K562 (cell line): ENCODE results near the gene PACRG. TPM values are rescaled to one million over a fixed set of nuclear protein-coding genes. Genes with fewer than 3 reads are reported as not detected.

Source experiments
- ATAC-seq: fragments of 200-7000 bp; cut with Tn5 transposase; 3 replicates; pipeline ENCODE4 v1.9.1; 2020; ENCODE audit warnings: moderate library complexity
- BruUV-seq: library from RNA; stranded (reverse); fragments of 400-500 nt; replicated peaks from 2 replicates; lab custom pipeline; 2021; lab: Mats Ljungman, UMichigan
- CTCF ChIA-PET: fragments of 300-600 bp; formaldehyde crosslinking; extraction: SDS; loops from one replicate; lab custom pipeline; 2021; ENCODE audit warnings: low intra/inter-chr PET ratio; lab: Yijun Ruan, JAX
- POLR2A ChIA-PET: fragments of 300-600, 350-650 bp; sonication (Branson Sonifier 250); formaldehyde crosslinking; extraction: SDS; loops from one replicate; lab custom pipeline; 2021; ENCODE audit warnings: antibody characterized with exemption, inconsistent platforms; lab: Yijun Ruan, JAX
- DNase-seq, 4 experiments: peaks; one replicate each; pipeline versions ENCODE4 v3.0.0 to v3.0.0-alpha.2; 2011 to 2018; ENCODE audit warnings: low spot score in 3 of 4, mixed read lengths in 3 of 4; ENCODE audit errors: extremely low read depth in 1 of 4
- FAIRE-seq: peaks from 2 replicates; lab custom pipeline; 2011; peaks lifted over from hg19 to GRCh38; lab: Jason Lieb, UNC
- H2AFZ ChIP-seq: 2 replicates; pipeline ENCODE4 v1.6.0; 2011; ENCODE audit warnings: low read depth, low read length, control low read depth, inconsistent platforms
- H3K27ac ChIP-seq: fragments of 200-600 bp; 3 replicates; pipeline ENCODE4 v1.8.0; 2011; ENCODE audit warnings: low read depth, mild to moderate bottlenecking, control low read depth, inconsistent platforms, low read length, moderate library complexity, mixed read lengths; ENCODE audit errors: extremely low read depth
- H3K27me3 ChIP-seq, 2 experiments: fragments of 300-600 bp in 1 of 2; 2 replicates in 1 of 2; 3 replicates in 1 of 2; pipeline versions ENCODE4 v1.6.0 to v1.8.0; 2011; ENCODE audit warnings: inconsistent platforms in 2 of 2, low read length in 2 of 2, mild to moderate bottlenecking in 1 of 2, mixed read lengths in 1 of 2, moderate library complexity in 1 of 2; ENCODE audit not compliant: control insufficient read depth in 2 of 2, insufficient read depth in 2 of 2
- H3K36me3 ChIP-seq: fragments of 300-600 bp; 3 replicates; pipeline ENCODE4 v1.8.0; 2011; ENCODE audit warnings: mild to moderate bottlenecking, low read length, inconsistent platforms; ENCODE audit not compliant: control insufficient read depth, insufficient read depth
- H3K4me1 ChIP-seq, 2 experiments: fragments of 200-600 bp in 1 of 2; replicated peaks in 1 of 2; 2 replicates in 1 of 2; 3 replicates in 1 of 2; pipeline versions ENCODE4 v1.5.1 to v1.8.0; 2011; ENCODE audit warnings: inconsistent platforms in 2 of 2, low read length in 2 of 2, mild to moderate bottlenecking in 1 of 2, mixed read lengths in 1 of 2, moderate library complexity in 1 of 2; ENCODE audit not compliant: control insufficient read depth in 2 of 2, insufficient read depth in 2 of 2
- H3K4me2 ChIP-seq: 2 replicates; pipeline ENCODE4 v1.6.1; 2011; ENCODE audit warnings: low read length, control low read depth, inconsistent platforms, mixed read lengths; ENCODE audit not compliant: insufficient read depth
- H3K4me3 ChIP-seq: fragments of 200-600 bp; sonication (generic), shearing (Covaris generic); 2 replicates; pipeline ENCODE4 v1.5.1; 2016; ENCODE audit warnings: control low read depth, inconsistent platforms
- H3K79me2 ChIP-seq: fragments of 200-600 bp; 3 replicates; pipeline ENCODE4 v1.8.0; 2011; ENCODE audit warnings: low read length, inconsistent platforms; ENCODE audit not compliant: control insufficient read depth, insufficient read depth
- H3K9ac ChIP-seq, 2 experiments: 2 replicates each; pipeline versions ENCODE4 v1.6.0 to v1.6.1; 2011; ENCODE audit warnings: low read depth in 2 of 2, low read length in 2 of 2, control low read depth in 1 of 2, inconsistent platforms in 1 of 2, mild to moderate bottlenecking in 1 of 2, mixed read lengths in 1 of 2; ENCODE audit not compliant: insufficient read depth in 1 of 2
- H3K9me1 ChIP-seq: one replicate; pipeline ENCODE4 v1.6.0; 2011; ENCODE audit warnings: inconsistent platforms, mild to moderate bottlenecking, low read length, moderate library complexity; ENCODE audit not compliant: control insufficient read depth, insufficient read depth
- H3K9me3 ChIP-seq: replicated peaks from 2 replicates; pipeline ENCODE4 v1.5.1; 2011; ENCODE audit warnings: low read depth, low read length, inconsistent platforms; ENCODE audit not compliant: control insufficient read depth, insufficient read depth
- H4K20me1 ChIP-seq: replicated peaks from 2 replicates; pipeline ENCODE4 v1.6.1; 2011; ENCODE audit warnings: low read length, inconsistent platforms, mixed read lengths; ENCODE audit not compliant: control insufficient read depth, insufficient read depth
- ATF4 ChIP-seq: fragments of 450-650 bp; formaldehyde crosslinking; IDR thresholded peaks from 2 replicates; pipeline ENCODE4 v1.4.0; 2022; ENCODE audit warnings: mild to moderate bottlenecking, moderate library complexity
- ATF7 ChIP-seq: fragments of 450-650 bp; IDR thresholded peaks from 2 replicates; pipeline ENCODE4 v1.7.1; 2014; ENCODE audit warnings: mild to moderate bottlenecking, moderate library complexity
- CCAR2 ChIP-seq: fragments of 200-400 bp; formaldehyde crosslinking; IDR thresholded peaks from 2 replicates; pipeline ENCODE4 v1.6.1; 2017; ENCODE audit warnings: mild to moderate bottlenecking, low read depth, low read length
- CSDE1 ChIP-seq, 2 experiments: fragments of 450-650 bp; IDR thresholded peaks; 2 replicates each; pipeline ENCODE4 v1.6.1; 2016; ENCODE audit warnings: mild to moderate bottlenecking in 1 of 2
- GATAD2B ChIP-seq: fragments of 450-650 bp; IDR thresholded peaks from 2 replicates; pipeline ENCODE4 v1.6.1; 2017; ENCODE audit warnings: mild to moderate bottlenecking, borderline replicate concordance
- HNRNPL ChIP-seq: fragments of 200-400 bp; formaldehyde crosslinking; IDR thresholded peaks from 2 replicates; pipeline ENCODE4 v1.6.1; 2017; ENCODE audit warnings: low read depth, mild to moderate bottlenecking, low read length
- PPARD ChIP-seq: fragments of 250-450 bp; sonication (Bioruptor Pico); IDR thresholded peaks from 2 replicates; pipeline ENCODE4 v1.8.0; 2022; ENCODE audit warnings: inconsistent platforms, mild to moderate bottlenecking, moderate library complexity
- SETDB1 ChIP-seq: IDR thresholded peaks from one replicate; pipeline ENCODE4 v1.6.1; 2012; ENCODE audit warnings: low read length, control low read depth, inconsistent platforms
- SFPQ ChIP-seq: fragments of 200-400 bp; formaldehyde crosslinking; IDR thresholded peaks from 2 replicates; pipeline ENCODE4 v1.6.1; 2017; ENCODE audit warnings: mild to moderate bottlenecking, low read depth, low read length, moderate library complexity
- TAF9B ChIP-seq: fragments of 450-650 bp; IDR thresholded peaks from 2 replicates; pipeline ENCODE4 v1.6.1; 2018; ENCODE audit warnings: mild to moderate bottlenecking; ENCODE audit not compliant: partially characterized antibody
- ZBTB5 ChIP-seq: fragments of 450-650 bp; IDR thresholded peaks from 2 replicates; pipeline ENCODE4 v1.6.1; 2017; ENCODE audit warnings: antibody characterized with exemption
- ZNF165 ChIP-seq: fragments of 250-450 bp; sonication (Bioruptor Pico); IDR thresholded peaks from 2 replicates; pipeline ENCODE4 v1.4.0; 2020; ENCODE audit warnings: borderline replicate concordance
- ZNF263 ChIP-seq: sonication (generic); formaldehyde crosslinking; IDR thresholded peaks from 2 replicates; pipeline ENCODE4 v1.8.0; 2022; ENCODE audit warnings: mild to moderate bottlenecking, missing genetic modification reagents, borderline replicate concordance
- ZNF449 ChIP-seq: fragments of 250-450 bp; sonication (Bioruptor Pico); IDR thresholded peaks from 2 replicates; pipeline ENCODE4 v1.8.0; 2022; ENCODE audit warnings: moderate library complexity, mild to moderate bottlenecking, inconsistent platforms
- WGBS: fragments of 100-300 bp; shearing (Covaris generic); methylation state at CpG from one replicate; pipeline ENCODE4 v1.1.6; 2016; ENCODE audit warnings: low coverage, mixed read lengths; ENCODE audit not compliant: insufficient coverage; ENCODE audit errors: missing lambda C conversion rate; 5-methylcytosine and 5-hydroxymethylcytosine counted together
- in situ Hi-C: fragments of 300-500 bp; cut with MboI; formaldehyde crosslinking; loops from 4 replicates; pipeline ENCODE4 v1.15.0; 2018; ENCODE audit warnings: inconsistent platforms, mixed read lengths
- intact Hi-C: fragments of 100-400 bp; cut with micrococcal nuclease; formaldehyde crosslinking; loops from 2 replicates; pipeline ENCODE4 v1.14.2; 2022
- polyA plus RNA-seq, 8 experiments: library from polyadenylated mRNA; depleted of rRNA in 4 of 8; stranded (reverse) in 5 of 8; unstranded in 3 of 8; fragments of >200 nt; fragmentation: Nextera tagmentation in 2 of 8; fragmentation: Illumina TruSeq in 1 of 8; extraction: Ambion mirVana in 2 of 8; extraction: Trizol in 1 of 8; gene quantifications; 2 replicates each; pipeline versions ENCODE4 v1.2.1 to v1.2.3, GENCODE V29; 2011 to 2014; ENCODE audit warnings: inconsistent platforms in 1 of 8, missing spikeins in 1 of 8
- total RNA-seq, 7 experiments: library from RNA; depleted of rRNA in 6 of 7; stranded (reverse); fragments of >200 nt in 6 of 7; fragmentation: Illumina TruSeq in 2 of 7; extraction: Trizol in 2 of 7; gene quantifications; 2 replicates each; pipeline versions ENCODE4 v1.2.1 to v1.2.3, GENCODE V29; 2011 to 2021; ENCODE audit warnings: low replicate concordance in 1 of 7

Gene PACRG
- total and polyA plus RNA-seq, 9 of the 15 experiments (the other 6 are each of a cell fraction or from before 2014, with no cell fraction given): 0.04 TPM; not detected in 8

GRCh38 chr6:162999575-163000285 lies 272.0 kb downstream of the PACRG start (continued):
- TF ChIP-seq ATF4 (CRISPR knock-in tag) (no peak), TAF9B (no peak), PPARD (CRISPR knock-in tag) (no peak), CSDE1 (IDR thresholded peaks at IDR 0.05) (no peak), GATAD2B (no peak), SETDB1 (no peak), ZNF449 (CRISPR knock-in tag) (no peak), HNRNPL (no peak), CCAR2 (no peak)

GRCh38 chr6:163001330-163001729 lies 273.6 kb downstream of the PACRG start:
- intact Hi-C loops (no loop called here), in situ Hi-C loops (no loop called here)
- H3K27me3 ChIP-seq: no peaks in the 10 kb centered on the region
- H3K9me1 ChIP-seq: no peaks in the 10 kb centered on the region
- DNase-seq (no peak), FAIRE-seq (no peak), ATAC-seq (no peak)
- no peaks in the 10 kb centered on the region for H3K9me3 ChIP-seq
- no peak overlapping the region for H3K27ac ChIP-seq
- H4K20me1 ChIP-seq: no peaks in the 10 kb centered on the region
- no peak overlapping the region for H3K4me3 ChIP-seq
- BruUV-seq: no TSS peak
- no peaks in the 10 kb centered on the region for H3K4me1 ChIP-seq
- H3K79me2 ChIP-seq: no peaks in the 10 kb centered on the region
- ChIA-PET CTCF (no interaction called here), POLR2A (no interaction called here)
- H3K36me3 ChIP-seq: no peaks in the 10 kb centered on the region
- H3K9ac ChIP-seq: no peak overlapping the region
- no peak overlapping the region for H3K4me2 ChIP-seq
- H2AFZ ChIP-seq: no peak overlapping the region
- 3% methylated on average over 3 of the region's 3 CpGs for WGBS
- no peak for TF ChIP-seq ZBTB5
- no peak for TF ChIP-seq ATF7
- TF ChIP-seq ZNF165 (CRISPR knock-in tag): no peak
- no peak for TF ChIP-seq ZNF263 (CRISPR knock-in tag)
- no peak for TF ChIP-seq SFPQ
